B cell (primary cell): ENCODE data around the gene RPS25. TPM values are rescaled to one million over a fixed set of nuclear protein-coding genes. Genes with fewer than 3 reads are reported as not detected.

Experiments used
- ATAC-seq: fragments of 200-7000 bp; cut with Tn5 transposase; one replicate; pipeline ENCODE4 v1.10.0; 2021; ENCODE audit warnings: low read depth, mild to moderate bottlenecking, moderate number of reproducible peaks, moderate library complexity
- CTCF ChIA-PET: fragments of 350-600 bp; sonication (Branson Sonifier 250); formaldehyde crosslinking; loops from one replicate; lab custom pipeline; 2021; ENCODE audit warnings: antibody characterized with exemption, inconsistent platforms; lab: Charles Lee
- POLR2A ChIA-PET: fragments of 350-600 bp; sonication (Branson Sonifier 250); formaldehyde crosslinking; loops from one replicate; lab custom pipeline; 2021; ENCODE audit warnings: antibody characterized with exemption; lab: Charles Lee
- DNase-seq: peaks from one replicate; pipeline ENCODE4 v3.0.0; 2013
- H2AFZ ChIP-seq: 2 replicates; pipeline ENCODE4 v1.6.1; 2012; ENCODE audit warnings: mild to moderate bottlenecking, low read depth, low read length; ENCODE audit not compliant: insufficient read depth, poor library complexity, severe bottlenecking
- H3K27ac ChIP-seq, 2 donors: 1 replicate in 1 of 2; 2 replicates in 1 of 2; pipeline ENCODE4 v1.5.1; 2012 to 2013; ENCODE audit warnings: low read length in 2 of 2, mild to moderate bottlenecking in 2 of 2, moderate library complexity in 1 of 2
- H3K27me3 ChIP-seq, 4 experiments: fragments of 200-600 bp in 1 of 4; sonication (generic) in 1 of 4; replicated peaks in 1 of 4; 1 replicate in 2 of 4; 2 replicates in 2 of 4; pipeline versions ENCODE4 v1.6.1 to v1.7.0; 2013 to 2016; ENCODE audit warnings: low read length in 3 of 4, mild to moderate bottlenecking in 2 of 4, mixed read lengths in 1 of 4, moderate library complexity in 1 of 4; ENCODE audit not compliant: insufficient read depth in 4 of 4, control insufficient read depth in 3 of 4; ENCODE audit errors: control extremely low read depth in 1 of 4
- H3K36me3 ChIP-seq, 2 experiments: replicated peaks in 1 of 2; 1 replicate in 1 of 2; 2 replicates in 1 of 2; pipeline versions ENCODE4 v1.6.1 to v1.7.1; 2013; ENCODE audit warnings: low read length in 1 of 2; ENCODE audit not compliant: insufficient read depth in 2 of 2, control insufficient read depth in 1 of 2; ENCODE audit errors: control extremely low read depth in 1 of 2, extremely low read depth in 1 of 2
- H3K4me1 ChIP-seq, 2 donors: fragments of 200-600 bp in 1 of 2; sonication (generic) in 1 of 2; 1 replicate in 1 of 2; 2 replicates in 1 of 2; pipeline versions ENCODE4 v1.5.1 to v1.6.1; 2013 to 2017; ENCODE audit warnings: low read length in 2 of 2; ENCODE audit not compliant: control insufficient read depth in 2 of 2, insufficient read depth in 2 of 2
- H3K4me2 ChIP-seq: replicated peaks from 2 replicates; pipeline ENCODE3; 2012; ENCODE audit warnings: mild to moderate bottlenecking, low read depth, low read length; ENCODE audit not compliant: poor library complexity, severe bottlenecking
- H3K4me3 ChIP-seq, 5 experiments: fragments of 200-600 bp in 1 of 5; sonication (generic) in 1 of 5; 1 replicate in 3 of 5; 2 replicates in 2 of 5; pipeline versions ENCODE4 v1.5.1 to v1.7.0; 2011 to 2016; ENCODE audit warnings: low read length in 4 of 5, mild to moderate bottlenecking in 4 of 5, low read depth in 2 of 5, control low read depth in 1 of 5, moderate library complexity in 1 of 5; ENCODE audit not compliant: insufficient read depth in 1 of 5; ENCODE audit errors: control extremely low read depth in 1 of 5, extremely low read depth in 1 of 5
- H3K79me2 ChIP-seq: fragments of 200-600 bp; sonication (generic); one replicate; pipeline ENCODE4 v1.6.0; 2016; ENCODE audit warnings: low read length; ENCODE audit not compliant: control insufficient read depth, insufficient read depth
- H3K9ac ChIP-seq: fragments of 200-600 bp; sonication (generic); 2 replicates; pipeline ENCODE4 v1.6.1; 2017; ENCODE audit warnings: mild to moderate bottlenecking, low read length, moderate library complexity
- H3K9me3 ChIP-seq, 3 donors: one replicate each; pipeline versions ENCODE4 v1.6.1 to v1.7.1; 2013; ENCODE audit warnings: low read length in 2 of 3; ENCODE audit not compliant: control insufficient read depth in 2 of 3, insufficient read depth in 1 of 3; ENCODE audit errors: control extremely low read depth in 1 of 3
- H4K20me1 ChIP-seq: 2 replicates; pipeline ENCODE4 v1.6.0; 2012; ENCODE audit warnings: mild to moderate bottlenecking, low read length; ENCODE audit not compliant: insufficient read depth, control insufficient read depth, poor library complexity, severe bottlenecking
- H3K27ac Mint-ChIP-seq: one replicate; pipeline ENCODE4 v1.8.0; 2021; ENCODE audit warnings: mixed read lengths
- H3K27me3 Mint-ChIP-seq: one replicate; pipeline ENCODE4 v1.8.0; 2021; ENCODE audit warnings: mixed read lengths
- H3K4me1 Mint-ChIP-seq: one replicate; pipeline ENCODE4 v1.8.0; 2021; ENCODE audit warnings: mixed read lengths
- H3K4me3 Mint-ChIP-seq: one replicate; pipeline ENCODE4 v1.8.0; 2021; ENCODE audit warnings: mixed read lengths
- H3K9me3 Mint-ChIP-seq: one replicate; pipeline ENCODE4 v1.8.0; 2022; ENCODE audit warnings: mixed read lengths; ENCODE audit not compliant: insufficient read depth
- EZH2 ChIP-seq: IDR thresholded peaks from 2 replicates; pipeline ENCODE4 v1.6.1; 2012; ENCODE audit warnings: borderline replicate concordance, low read depth, mild to moderate bottlenecking, moderate library complexity, low read length; ENCODE audit not compliant: insufficient read depth, poor library complexity, severe bottlenecking
- WGBS: methylation state at CpG from one replicate; pipeline ENCODE4 v1.1.5; 2013; ENCODE audit warnings: missing lambda C conversion rate; ENCODE audit not compliant: insufficient coverage; 5-methylcytosine and 5-hydroxymethylcytosine counted together
- intact Hi-C: fragments of 100-400 bp; cut with micrococcal nuclease; formaldehyde crosslinking; loops from one replicate; pipeline ENCODE4 v1.10.0; 2022
- polyA plus RNA-seq: library from polyadenylated mRNA; depleted of rRNA; stranded (reverse); fragments of >200 nt; gene quantifications from 2 replicates; pipeline ENCODE4 v1.2.3, GENCODE V29; 2012
- total RNA-seq, 2 donors: library from RNA; stranded (reverse); fragments of 120-200 nt in 1 of 2; gene quantifications; 1 replicate in 1 of 2; 2 replicates in 1 of 2; pipeline versions ENCODE4 v1.2.3 to v1.2.4, GENCODE V29; 2013 to 2022
- TF ChIP-seq, protein P1 (sequence below): fragments of 200-600 bp; IDR thresholded peaks from one replicate; pipeline ENCODE4 v1.8.0; 2022; ENCODE audit warnings: antibody characterized with exemption, mild to moderate bottlenecking

RPS25 gene
- total and polyA plus RNA-seq, 2 donors (not counting 1 experiment from before 2014, with no cell fraction given), result 1,823 to 2,003 TPM

DNA sequence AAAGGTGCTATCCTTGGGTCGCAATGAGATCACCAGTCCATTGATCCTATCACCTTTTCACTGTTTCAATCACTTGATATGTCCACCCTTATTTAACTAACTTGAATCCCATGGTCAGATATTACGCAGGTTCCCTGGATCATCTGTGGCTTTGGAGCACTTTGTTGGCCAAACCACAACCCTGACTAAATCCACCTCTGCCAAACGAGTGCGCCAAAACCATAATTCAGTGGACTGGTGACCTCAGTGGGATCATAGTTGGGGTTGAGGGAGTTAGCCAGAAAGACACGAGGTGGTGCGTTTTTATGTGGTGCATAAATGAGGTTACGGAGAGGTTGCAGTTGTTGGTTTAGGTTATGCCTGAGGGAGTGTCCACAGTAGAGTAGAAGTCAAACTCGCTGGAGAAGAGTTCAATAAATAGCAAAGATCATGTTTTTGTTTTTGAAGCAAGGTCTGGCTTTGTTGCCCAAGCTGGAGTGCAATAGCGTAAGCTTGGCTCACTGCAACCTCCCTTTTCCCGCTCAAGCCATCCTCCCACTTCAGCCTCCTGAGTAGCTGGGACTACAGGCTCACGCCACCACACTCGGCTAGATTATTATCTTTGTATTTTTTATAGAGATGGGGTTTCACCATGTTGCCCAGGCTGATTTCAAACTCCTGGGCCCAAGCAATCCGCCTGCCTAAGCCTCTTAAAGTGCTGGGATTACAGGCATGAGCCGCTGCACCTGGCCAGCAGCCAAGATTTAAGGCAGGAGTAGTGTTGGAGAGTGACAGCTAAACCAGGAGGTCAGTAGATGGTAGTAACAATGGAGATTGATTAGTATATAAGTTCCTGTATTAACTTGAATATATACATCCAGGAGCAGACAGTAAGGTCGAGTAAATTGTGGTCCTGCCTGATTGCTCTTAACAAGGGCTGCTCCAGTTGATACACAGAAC is 42.1 kb downstream of the RPS25 start:
- H3K27ac Mint-ChIP-seq, result no peak overlapping the region
- H3K36me3 ChIP-seq, result no peaks in the 10 kb centered on the region
- ChIA-PET POLR2A (no interaction called here), CTCF (no interaction called here)
- H3K4me1 Mint-ChIP-seq, result no peaks in the 10 kb centered on the region
- H3K4me1 ChIP-seq, result no peaks in the 10 kb centered on the region
- no peaks in the 10 kb centered on the region for H4K20me1 ChIP-seq
- no peak for TF ChIP-seq EZH2
- TF ChIP-seq, protein P1, sequence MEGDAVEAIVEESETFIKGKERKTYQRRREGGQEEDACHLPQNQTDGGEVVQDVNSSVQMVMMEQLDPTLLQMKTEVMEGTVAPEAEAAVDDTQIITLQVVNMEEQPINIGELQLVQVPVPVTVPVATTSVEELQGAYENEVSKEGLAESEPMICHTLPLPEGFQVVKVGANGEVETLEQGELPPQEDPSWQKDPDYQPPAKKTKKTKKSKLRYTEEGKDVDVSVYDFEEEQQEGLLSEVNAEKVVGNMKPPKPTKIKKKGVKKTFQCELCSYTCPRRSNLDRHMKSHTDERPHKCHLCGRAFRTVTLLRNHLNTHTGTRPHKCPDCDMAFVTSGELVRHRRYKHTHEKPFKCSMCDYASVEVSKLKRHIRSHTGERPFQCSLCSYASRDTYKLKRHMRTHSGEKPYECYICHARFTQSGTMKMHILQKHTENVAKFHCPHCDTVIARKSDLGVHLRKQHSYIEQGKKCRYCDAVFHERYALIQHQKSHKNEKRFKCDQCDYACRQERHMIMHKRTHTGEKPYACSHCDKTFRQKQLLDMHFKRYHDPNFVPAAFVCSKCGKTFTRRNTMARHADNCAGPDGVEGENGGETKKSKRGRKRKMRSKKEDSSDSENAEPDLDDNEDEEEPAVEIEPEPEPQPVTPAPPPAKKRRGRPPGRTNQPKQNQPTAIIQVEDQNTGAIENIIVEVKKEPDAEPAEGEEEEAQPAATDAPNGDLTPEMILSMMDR, result no peak
- intact Hi-C loops, result no loop called here
- ATAC-seq, result no peak
- H3K79me2 ChIP-seq, result no peaks in the 10 kb centered on the region
- no peak overlapping the region for H3K9ac ChIP-seq
- H3K9me3 ChIP-seq, result no peaks in the 10 kb centered on the region
- H3K27me3 ChIP-seq, result peaks cover 0 to 34% (median 4%) of the 10 kb centered on the region in 4 experiments
- no peak overlapping the region for H3K4me2 ChIP-seq
- no peak overlapping the region for H2AFZ ChIP-seq
- peaks cover 2% of the 10 kb centered on the region for H3K9me3 Mint-ChIP-seq
- no peak overlapping the region for H3K4me3 Mint-ChIP-seq
- no peak for DNase-seq
- no peak overlapping the region for H3K4me3 ChIP-seq
- peaks cover 43% of the 10 kb centered on the region for H3K27me3 Mint-ChIP-seq
- 95% methylated on average over 11 of the region's 15 CpGs for WGBS
- no peak overlapping the region for H3K27ac ChIP-seq

DNA sequence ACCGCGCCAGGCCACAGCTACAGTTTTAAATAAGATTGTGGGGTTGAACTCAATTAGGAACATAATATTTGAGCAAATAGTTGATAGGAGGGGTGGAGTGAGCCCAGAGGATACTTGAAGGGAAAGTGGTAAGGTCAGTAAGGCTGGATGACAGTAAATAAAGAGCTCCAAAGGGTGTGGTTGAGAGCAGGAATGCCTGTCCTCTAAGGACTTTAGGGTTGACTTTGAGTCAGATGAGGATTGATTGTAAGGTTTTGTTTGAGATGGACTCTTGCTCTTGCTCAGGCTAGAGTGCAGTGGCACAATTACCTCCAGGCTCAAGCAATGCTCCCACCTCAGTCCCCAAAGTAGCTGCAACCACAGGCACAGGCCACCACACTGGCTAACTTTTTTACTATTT is 44.2 kb downstream of the RPS25 start:
- Mint-ChIP-seq H3K27ac (no peak overlapping the region), H3K27me3 (peaks cover 35% of the 10 kb centered on the region), H3K4me1 (no peaks in the 10 kb centered on the region), H3K9me3 (peaks cover 2% of the 10 kb centered on the region), H3K4me3 (no peak overlapping the region)
- DNase-seq, result no peak
- intact Hi-C loops, result no loop called here
- ChIA-PET POLR2A (no interaction called here), CTCF (interaction anchor here (1.1 kb wide), 1 partner anchor 66 kb away, joined by 3 read pairs; no protein-coding TSS in a partner anchor)
- TF ChIP-seq EZH2, result no peak
- TF ChIP-seq, protein P1, result no peak
- ATAC-seq, result no peak
- Histone ChIP-seq H3K9me3 (no peaks in the 10 kb centered on the region), H3K4me1 (no peaks in the 10 kb centered on the region), H3K27ac (no peak overlapping the region), H3K9ac (no peak overlapping the region), H3K4me2 (no peak overlapping the region), H3K4me3 (no peak overlapping the region), H4K20me1 (no peaks in the 10 kb centered on the region), H3K36me3 (no peaks in the 10 kb centered on the region), H3K27me3 (peaks cover 0 to 28% (median 3%) of the 10 kb centered on the region in 4 experiments), H3K79me2 (no peaks in the 10 kb centered on the region), H2AFZ (no peak overlapping the region)
- WGBS, result 92% methylated on average over 2 of the region's 2 CpGs
